NCI-H1417 (cell line): Measurements from ENCODE around the gene FMN1.
A peak's percentile ranks its signal among the peaks of the same experiment; 100 is the strongest.

ENCODE experiments used
- DNase-seq, 3 experiments: peaks; one replicate each; lab custom pipeline; 2025; lab: John Stamatoyannopoulos, UW

FMN1 gene

GRCh38 chr15:33125894-33126537 is 68.5 kb downstream of the FMN1 start:
- DNase-seq = peak in 2 of 3 experiments; percentile 58 to 72

GRCh38 chr15:33124811-33125210 is 69.7 kb downstream of the FMN1 start:
- no peak for DNase-seq

- no peak for DNase-seq
Observed at GRCh38 chr15:33124279-33124678, 70.2 kb downstream of the FMN1 start.

GRCh38 chr15:33119865-33120264 is 74.6 kb downstream of the FMN1 start:
- peak in 1 of 3 experiments; percentile 70 for DNase-seq

GRCh38 chr15:33119273-33119672 is 75.2 kb downstream of the FMN1 start:
- peak in 2 of 3 experiments; percentile 32 to 57 for DNase-seq

- DNase-seq = no peak
Observed at GRCh38 chr15:33116198-33116597, 78.3 kb downstream of the FMN1 start.

- peak in 2 of 3 experiments; percentile 13 to 51 for DNase-seq
Observed at GRCh38 chr15:33115191-33115861, 79.2 kb downstream of the FMN1 start.

GRCh38 chr15:33114374-33114717 is 80.2 kb downstream of the FMN1 start:
- no peak for DNase-seq

- DNase-seq = peak in 1 of 3 experiments; percentile 15
Observed at GRCh38 chr15:33113666-33114373, 80.7 kb downstream of the FMN1 start.

- DNase-seq = no peak
Observed at GRCh38 chr15:33112541-33113105, 81.9 kb downstream of the FMN1 start.

- DNase-seq = peak in 2 of 3 experiments; percentile 66 to 70
Observed at GRCh38 chr15:33111041-33111451, 83.5 kb downstream of the FMN1 start.

GRCh38 chr15:33109345-33109744 is 85.2 kb downstream of the FMN1 start:
- DNase-seq = no peak

GRCh38 chr15:33108518-33108917 is 86.0 kb downstream of the FMN1 start:
- DNase-seq = no peak

GRCh38 chr15:33107950-33108349 is 86.6 kb downstream of the FMN1 start:
- no peak for DNase-seq

- no peak for DNase-seq
Observed at GRCh38 chr15:33104212-33104611, 90.3 kb downstream of the FMN1 start.

- DNase-seq = no peak
Observed at GRCh38 chr15:33101036-33101435, 93.5 kb downstream of the FMN1 start.

GRCh38 chr15:33100314-33100713 is 94.2 kb downstream of the FMN1 start:
- no peak for DNase-seq

- no peak for DNase-seq
Observed at GRCh38 chr15:33099739-33100138, 94.8 kb downstream of the FMN1 start.

- DNase-seq = no peak
Observed at GRCh38 chr15:33099213-33099612, 95.3 kb downstream of the FMN1 start.

GRCh38 chr15:33098094-33099058 is 96.1 kb downstream of the FMN1 start:
- no peak for DNase-seq

GRCh38 chr15:33096134-33096533 is 98.4 kb downstream of the FMN1 start:
- DNase-seq = no peak

- no peak for DNase-seq
Observed at GRCh38 chr15:33095641-33096040, 98.9 kb downstream of the FMN1 start.
